ENCODE results near the gene LMAN1L. TPM values are rescaled to one million over a fixed set of nuclear protein-coding genes. Genes with fewer than 3 reads are reported as not detected.

The LMAN1L gene
- polyA plus RNA-seq, 3 donors, result 0.08 TPM; not detected in 2

GRCh38 chr15:74827614-74828013, 15.0 kb downstream of the LMAN1L start:
- H3K9ac ChIP-seq (ENCODE audit: insufficient read depth, low read length, poor library complexity, severe bottlenecking), result no peak overlapping the region
- DNase-seq, result no peak
- H3K4me3 Mint-ChIP-seq, result peak overlapping the region in 1 of 2 donors; percentile 50
- no peaks in the 10 kb centered on the region for H3K4me1 ChIP-seq (ENCODE audit: control insufficient read depth in 1 of 2, insufficient read depth in 2 of 2, low read length in 2 of 2)
- H3K27ac Mint-ChIP-seq, result no peak overlapping the region
- H3K9me3 ChIP-seq (replicated peaks in 1 of 2; ENCODE audit: control insufficient read depth in 1 of 2, insufficient read depth in 1 of 2, low read length in 2 of 2), result no peaks in the 10 kb centered on the region
- peaks cover under 1% of the 10 kb centered on the region for H3K4me1 Mint-ChIP-seq
- no peak overlapping the region for H3K27ac ChIP-seq (ENCODE audit: low read depth in 1 of 2, low read length in 2 of 2)
- peaks cover 0 to 2% (median 0%) of the 10 kb centered on the region in 7 donors for H3K9me3 Mint-ChIP-seq
- 72% methylated on average over 5 of the region's 5 CpGs for WGBS (ENCODE audit: insufficient coverage)
- intact Hi-C loops (cut with micrococcal nuclease), result no loop called here
- H3K4me2 ChIP-seq (replicated peaks; ENCODE audit: extremely low read depth, low read length, poor library complexity, severe bottlenecking), result no peak overlapping the region
- no peaks in the 10 kb centered on the region for H4K20me1 ChIP-seq (ENCODE audit: insufficient read depth, low read length)
- no peaks in the 10 kb centered on the region for H3K36me3 ChIP-seq (replicated peaks in 1 of 2; ENCODE audit: control insufficient read depth in 1 of 2, insufficient read depth in 2 of 2, low read length in 2 of 2)
- no peak overlapping the region for H3K4me3 ChIP-seq (replicated peaks in 1 of 3; ENCODE audit: low read depth in 2 of 3, low read length in 3 of 3)
- no peaks in the 10 kb centered on the region for H3K36me3 Mint-ChIP-seq
- H2AFZ ChIP-seq (ENCODE audit: insufficient read depth, low read depth, low read length, poor library complexity, severe bottlenecking), result no peak overlapping the region
- no peak for TF ChIP-seq CTCF (IDR thresholded peaks at IDR 0.05)
- H3K79me2 ChIP-seq (ENCODE audit: insufficient read depth, low read length), result no peaks in the 10 kb centered on the region
- H3K27me3 Mint-ChIP-seq (ENCODE audit: low read depth in 3 of 3), result peaks cover 28 to 36% (median 34%) of the 10 kb centered on the region in 3 donors
- H3K27me3 ChIP-seq (ENCODE audit: control insufficient read depth in 2 of 2, insufficient read depth in 2 of 2, low read length in 2 of 2), result peaks cover 4 to 33% of the 10 kb centered on the region in 2 donors

DNA sequence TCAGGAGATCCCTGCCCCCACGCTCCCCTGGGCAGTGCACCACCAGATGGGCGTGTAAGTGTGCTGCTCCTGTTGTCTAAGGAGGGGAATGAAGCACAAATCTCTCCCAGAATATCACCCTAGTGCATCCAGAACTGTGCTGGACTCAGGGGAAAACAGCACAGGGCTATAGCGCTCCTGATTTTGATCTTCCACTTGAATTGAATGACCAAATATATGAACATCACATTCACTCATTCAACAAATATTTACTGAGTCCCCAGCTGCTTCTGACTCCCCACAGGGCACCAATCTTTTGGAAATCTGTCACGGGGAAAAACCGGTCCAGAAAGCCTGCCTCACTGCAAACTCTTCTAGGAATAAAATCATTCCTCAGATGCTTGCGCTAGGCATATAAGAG, 16.2 kb downstream of the LMAN1L start:
- Mint-ChIP-seq H3K4me1 (peaks cover 5% of the 10 kb centered on the region), H3K27ac (peak overlapping the region in 1 of 7 donors; percentile 30), H3K9me3 (peaks cover 0 to 2% (median 0%) of the 10 kb centered on the region in 7 donors), H3K36me3 (no peaks in the 10 kb centered on the region), H3K4me3 (no peak overlapping the region), H3K27me3 (ENCODE audit: low read depth in 3 of 3) (peaks cover 28 to 36% (median 29%) of the 10 kb centered on the region in 3 donors)
- TF ChIP-seq CTCF (IDR thresholded peaks at IDR 0.05), result no peak
- Histone ChIP-seq H3K9ac (ENCODE audit: insufficient read depth, low read length, poor library complexity, severe bottlenecking) (no peak overlapping the region), H4K20me1 (ENCODE audit: insufficient read depth, low read length) (no peaks in the 10 kb centered on the region), H3K36me3 (replicated peaks in 1 of 2; ENCODE audit: control insufficient read depth in 1 of 2, insufficient read depth in 2 of 2, low read length in 2 of 2) (no peaks in the 10 kb centered on the region), H3K4me1 (ENCODE audit: control insufficient read depth in 1 of 2, insufficient read depth in 2 of 2, low read length in 2 of 2) (no peaks in the 10 kb centered on the region), H3K79me2 (ENCODE audit: insufficient read depth, low read length) (no peaks in the 10 kb centered on the region), H3K9me3 (replicated peaks in 1 of 2; ENCODE audit: control insufficient read depth in 1 of 2, insufficient read depth in 1 of 2, low read length in 2 of 2) (no peaks in the 10 kb centered on the region), H3K4me3 (replicated peaks in 1 of 3; ENCODE audit: low read depth in 2 of 3, low read length in 3 of 3) (no peak overlapping the region), H3K27me3 (ENCODE audit: control insufficient read depth in 2 of 2, insufficient read depth in 2 of 2, low read length in 2 of 2) (peaks cover 4 to 33% of the 10 kb centered on the region in 2 donors), H3K4me2 (replicated peaks; ENCODE audit: extremely low read depth, low read length, poor library complexity, severe bottlenecking) (no peak overlapping the region), H3K27ac (ENCODE audit: low read depth in 1 of 2, low read length in 2 of 2) (no peak overlapping the region), H2AFZ (ENCODE audit: insufficient read depth, low read depth, low read length, poor library complexity, severe bottlenecking) (no peak overlapping the region)
- intact Hi-C loops (cut with micrococcal nuclease), result no loop called here
- 87% methylated on average over 5 of the region's 6 CpGs for WGBS (ENCODE audit: insufficient coverage)
- DNase-seq, result no peak

Data from CD14-positive monocyte (primary cell).